ENCODE data around the gene RAB8B.

- TF ChIP-seq POLR2A (IDR thresholded peaks at IDR 0.05; ENCODE audit: low read depth) (no peak), EP300 (IDR thresholded peaks at IDR 0.05) (no peak), CTCF (IDR thresholded peaks at IDR 0.05) (no peak), POLR2AphosphoS5 (IDR thresholded peaks at IDR 0.05) (no peak)
Measured at GRCh38 chr15:63191895-63192618, 2.7 kb downstream of the RAB8B start.
